Forelimb muscle (tissue), 1 donor: ENCODE data around the gene PDK2. TPM values are rescaled to one million over a fixed set of nuclear protein-coding genes. Genes with fewer than 3 reads are reported as not detected.

ENCODE experiments used
- DNase-seq: peaks from one replicate; pipeline ENCODE4 v3.0.0-alpha.2; 2013; ENCODE audit warnings: low read depth
- polyA plus RNA-seq: library from polyadenylated mRNA; unstranded; fragments of 120-200 nt; gene quantifications from one replicate; pipeline ENCODE4 v1.2.1, GENCODE V29; 2013; ENCODE audit not compliant: insufficient read length

PDK2 gene
- polyA plus RNA-seq, 1 donor: 65.3 TPM

DNA sequence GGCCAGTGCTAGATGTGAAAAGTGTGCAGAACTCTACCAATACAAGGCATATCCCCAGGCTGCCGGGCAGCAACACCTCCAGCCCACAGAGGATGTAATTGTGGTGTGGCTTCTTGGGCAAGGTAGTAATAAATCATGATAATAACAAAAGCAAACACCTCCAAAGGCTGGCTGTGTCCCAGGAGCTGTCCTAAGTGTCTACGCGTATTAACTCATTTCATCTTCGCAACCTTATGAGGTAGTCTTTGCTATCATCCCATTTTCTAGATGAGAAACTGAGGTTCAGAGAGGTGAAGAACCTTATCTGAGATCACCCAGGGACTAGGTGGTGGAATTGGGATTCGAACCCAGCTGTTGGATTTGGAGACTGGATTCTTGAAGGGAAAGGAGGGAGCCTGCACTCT, 5.3 kb downstream of the PDK2 start:
- no peak for DNase-seq

DNA sequence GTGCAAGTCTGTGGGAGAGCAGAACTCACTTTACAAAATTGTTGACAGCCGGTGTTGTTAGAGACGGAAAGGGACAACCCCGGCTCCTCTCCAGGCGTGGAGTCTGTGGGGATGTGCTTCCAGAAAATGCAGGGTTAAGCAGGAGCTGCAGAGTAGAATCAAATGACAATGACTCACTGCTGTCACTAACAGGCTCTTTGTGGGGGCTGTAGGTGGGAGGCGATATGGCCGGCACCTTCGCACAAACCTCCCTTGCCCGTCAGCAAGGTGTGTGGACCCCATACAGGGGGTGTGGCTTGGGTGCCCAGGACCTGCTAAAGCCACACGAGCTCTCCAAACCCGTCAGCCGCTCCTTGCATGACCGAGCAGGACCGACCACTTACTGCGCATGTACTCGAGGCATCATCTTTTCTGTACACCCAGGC, 5.8 kb downstream of the PDK2 start:
- no peak for DNase-seq

DNA sequence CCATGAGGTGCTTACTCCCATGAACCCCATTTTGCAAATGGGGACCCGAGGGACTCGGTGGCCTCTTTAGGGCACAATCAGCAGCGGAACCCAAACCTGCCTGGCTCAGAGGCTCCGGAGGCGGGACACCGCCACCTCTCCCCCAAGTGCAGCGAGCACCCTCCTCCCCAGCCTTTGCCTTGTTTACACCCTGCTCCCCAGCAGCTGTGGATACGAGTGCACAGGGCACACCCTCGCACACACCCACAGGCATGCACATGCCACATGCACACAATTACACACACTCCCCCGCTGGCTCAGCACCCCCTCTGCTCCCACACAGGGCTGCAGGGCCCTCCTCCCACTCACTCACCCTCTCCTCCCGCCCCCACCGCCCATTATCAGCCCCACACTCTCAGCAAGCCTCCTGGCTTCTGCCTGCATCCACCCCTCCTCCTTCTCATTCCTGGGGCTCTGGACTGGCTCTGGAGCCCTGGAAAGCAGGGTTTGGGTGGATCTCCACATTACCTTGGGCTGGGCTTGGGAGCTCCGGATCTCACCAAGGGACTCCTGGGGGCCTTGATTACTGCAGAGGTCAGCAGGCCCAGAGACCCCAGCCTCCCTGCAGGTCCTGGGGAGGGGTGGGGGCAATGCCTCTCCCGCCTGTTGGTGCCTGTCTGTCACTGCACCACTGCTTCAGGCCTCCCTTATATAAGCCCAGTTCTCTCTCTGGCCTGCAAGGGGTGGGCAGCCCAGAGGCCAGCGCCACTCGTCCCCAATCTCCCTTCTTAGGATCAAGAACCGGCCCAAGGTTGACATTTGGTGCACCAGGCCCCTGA, 6.4 kb downstream of the PDK2 start:
- DNase-seq: no peak

GRCh38 chr17:50102164-50102991, 7.2 kb downstream of the PDK2 start:
- no peak for DNase-seq

DNA sequence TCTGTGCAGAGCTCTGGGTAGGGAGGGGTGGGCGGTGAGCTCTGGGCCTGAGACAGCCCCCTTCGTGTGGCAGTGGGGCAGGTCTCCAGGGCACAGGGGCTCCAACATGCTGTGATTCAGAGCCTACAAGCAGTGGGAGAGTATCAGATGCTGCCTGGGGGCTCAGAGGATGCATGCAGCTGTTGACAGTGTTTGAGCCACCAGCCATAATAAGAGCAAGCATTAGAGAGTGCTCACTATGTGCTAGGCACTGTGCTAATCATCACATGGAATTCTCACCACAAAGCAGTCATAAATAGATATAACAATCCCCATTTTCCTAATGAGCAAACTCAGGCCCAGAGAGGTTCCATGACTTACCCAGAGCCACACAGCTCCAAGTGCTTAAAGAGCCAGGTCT, 8.1 kb downstream of the PDK2 start:
- DNase-seq: no peak

DNA sequence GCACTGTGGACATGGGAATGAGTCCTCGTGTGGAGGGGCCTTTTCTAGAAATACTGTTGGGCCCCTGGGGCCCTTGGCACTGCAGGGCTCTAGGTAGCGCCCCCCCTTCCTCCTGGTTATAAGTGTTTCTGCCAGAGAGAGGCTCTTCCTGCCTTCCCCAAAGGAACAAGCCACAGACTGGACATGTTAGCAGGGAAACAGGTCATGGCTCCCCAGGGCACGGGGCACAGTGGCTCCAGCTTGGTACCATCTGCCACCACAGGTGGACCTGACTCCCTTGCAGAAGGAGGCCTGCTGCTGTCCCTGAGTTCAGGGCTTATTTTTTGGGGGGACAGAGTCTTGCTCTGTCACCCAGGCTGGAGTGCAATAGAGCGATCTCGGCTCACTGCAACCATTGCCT, 8.8 kb downstream of the PDK2 start:
- no peak for DNase-seq

GRCh38 chr17:50105811-50106210, 10.7 kb downstream of the PDK2 start:
- no peak for DNase-seq

DNA sequence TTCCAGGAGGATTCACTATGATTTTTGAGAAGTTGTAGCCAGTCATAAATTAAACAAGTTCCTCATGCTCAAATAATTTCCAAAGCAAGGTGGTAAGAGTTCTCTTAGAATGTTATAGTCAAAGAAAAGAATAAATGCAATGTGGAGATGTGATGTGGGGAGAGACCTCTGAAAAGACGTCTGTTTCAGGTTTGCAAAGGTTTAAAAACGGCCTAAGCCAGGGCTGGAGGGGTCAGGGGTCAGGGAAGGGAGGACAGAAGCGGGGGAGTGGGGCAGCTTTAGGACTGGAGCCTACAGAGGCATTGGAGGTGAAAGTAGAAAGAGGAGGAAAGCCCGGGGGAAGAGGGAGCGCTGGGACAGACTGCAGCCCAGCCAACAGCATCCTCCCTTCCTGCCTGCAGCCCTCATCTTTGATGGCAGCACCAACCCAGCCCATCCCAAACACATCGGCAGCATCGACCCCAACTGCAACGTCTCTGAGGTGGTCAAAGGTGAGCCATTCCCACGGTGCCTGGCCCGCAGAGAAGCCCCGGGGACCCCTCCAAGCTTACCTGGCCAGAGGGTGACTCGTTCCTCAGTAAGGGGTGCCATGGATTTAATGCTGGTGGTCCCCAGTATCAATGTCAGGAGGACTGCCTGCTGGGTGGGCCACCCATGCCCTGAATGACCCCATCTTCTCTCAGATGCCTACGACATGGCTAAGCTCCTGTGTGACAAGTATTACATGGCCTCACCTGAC, 11.4 kb downstream of the PDK2 start:
- DNase-seq: no peak

- DNase-seq: no peak
Measured at GRCh38 chr17:50107790-50108414, 12.8 kb downstream of the PDK2 start.

DNA sequence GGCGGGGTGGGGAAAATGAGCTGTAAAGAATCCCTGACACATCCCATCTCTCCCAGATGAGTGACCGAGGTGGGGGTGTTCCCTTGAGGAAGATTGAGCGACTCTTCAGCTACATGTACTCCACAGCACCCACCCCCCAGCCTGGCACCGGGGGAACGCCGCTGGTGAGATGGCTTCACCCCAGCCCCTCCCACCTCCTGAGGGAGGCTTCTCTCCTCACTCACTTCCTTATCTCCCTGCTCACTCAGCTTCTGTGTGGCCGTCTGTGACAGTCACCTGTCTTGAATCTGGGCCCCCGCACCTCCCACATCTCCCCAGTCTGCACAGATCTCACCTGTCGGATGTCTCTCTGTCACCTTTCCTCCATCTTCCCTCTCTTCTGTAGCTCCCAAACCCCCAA, 13.4 kb downstream of the PDK2 start:
- DNase-seq: no peak

GRCh38 chr17:50109207-50109606, 14.1 kb downstream of the PDK2 start:
- no peak for DNase-seq

DNA sequence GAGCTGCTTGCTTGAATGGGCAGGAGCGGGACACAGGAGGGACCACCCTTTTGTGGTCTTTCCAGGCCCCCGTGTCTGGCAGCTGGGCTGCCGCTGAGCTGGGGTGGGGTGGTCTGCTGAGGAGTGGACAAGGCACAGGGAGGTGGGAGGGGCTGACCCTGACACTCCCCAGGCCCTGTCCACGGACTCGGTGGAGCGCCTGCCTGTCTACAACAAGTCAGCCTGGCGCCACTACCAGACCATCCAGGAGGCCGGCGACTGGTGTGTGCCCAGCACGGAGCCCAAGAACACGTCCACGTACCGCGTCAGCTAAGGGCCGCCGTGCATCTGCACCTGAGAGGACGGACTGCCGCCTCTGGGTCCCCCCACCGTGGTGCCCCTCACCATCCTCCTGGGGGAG, 14.6 kb downstream of the PDK2 start:
- DNase-seq: no peak

GRCh38 chr17:50110591-50111349, 15.6 kb downstream of the PDK2 start:
- no peak for DNase-seq

- no peak for DNase-seq
Measured at GRCh38 chr17:50111673-50112655, 16.8 kb downstream of the PDK2 start.

- DNase-seq: no peak
Measured at GRCh38 chr17:50112694-50113093, 17.5 kb downstream of the PDK2 start.

DNA sequence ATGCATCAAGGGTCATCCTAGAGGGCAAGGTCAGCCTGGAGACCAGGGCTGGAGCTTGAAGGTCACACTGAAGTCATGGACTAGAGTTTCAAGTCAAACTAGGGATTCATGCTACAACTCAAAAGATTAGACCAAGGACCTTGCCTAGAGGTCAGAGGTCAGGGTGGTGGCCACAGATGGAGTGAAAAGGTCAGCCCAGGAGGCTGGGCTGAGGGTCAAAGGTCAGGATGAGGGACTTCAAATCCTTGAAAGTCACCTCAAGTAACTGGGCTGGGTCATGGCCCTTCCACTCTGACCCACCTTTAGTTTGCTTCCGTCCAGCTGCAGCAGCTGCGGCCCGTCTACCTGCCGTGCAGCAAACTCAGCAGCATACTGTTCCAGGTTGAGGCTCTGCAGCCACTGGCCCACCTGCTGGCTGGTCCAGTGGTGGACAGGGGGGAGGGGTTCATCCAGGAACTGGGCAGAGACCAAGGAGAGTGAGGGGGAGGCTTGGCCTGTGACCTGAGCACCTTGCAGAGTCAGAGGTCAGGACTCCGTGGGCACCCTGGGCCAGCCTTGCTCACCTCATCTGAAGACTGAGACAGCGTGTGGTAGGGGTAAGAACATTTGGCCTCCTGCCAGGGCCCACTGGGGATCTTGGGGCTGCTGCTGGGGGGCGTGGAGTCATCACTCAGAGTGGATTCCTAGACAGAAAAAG, 18.6 kb downstream of the PDK2 start:
- no peak for DNase-seq

DNA sequence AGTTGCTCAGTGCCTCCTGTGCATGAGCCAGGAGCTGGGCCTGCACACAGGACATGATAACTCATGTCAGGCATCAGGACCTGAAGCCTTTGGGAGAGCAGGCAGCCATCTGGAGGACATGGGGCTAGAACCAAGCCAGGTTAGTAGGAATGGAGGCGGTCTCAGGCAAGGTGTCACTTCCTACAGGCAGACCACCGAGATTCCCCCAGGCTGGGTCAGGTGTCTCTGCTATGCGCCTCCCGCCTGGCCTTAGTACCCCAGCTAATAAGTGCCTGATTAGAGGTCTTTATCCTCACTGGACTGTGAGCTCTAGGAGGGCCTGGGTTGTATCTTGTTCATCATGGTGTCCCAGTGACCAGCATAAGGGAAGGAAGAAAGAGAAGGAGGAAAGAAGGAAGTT, 19.2 kb downstream of the PDK2 start:
- no peak for DNase-seq

DNA sequence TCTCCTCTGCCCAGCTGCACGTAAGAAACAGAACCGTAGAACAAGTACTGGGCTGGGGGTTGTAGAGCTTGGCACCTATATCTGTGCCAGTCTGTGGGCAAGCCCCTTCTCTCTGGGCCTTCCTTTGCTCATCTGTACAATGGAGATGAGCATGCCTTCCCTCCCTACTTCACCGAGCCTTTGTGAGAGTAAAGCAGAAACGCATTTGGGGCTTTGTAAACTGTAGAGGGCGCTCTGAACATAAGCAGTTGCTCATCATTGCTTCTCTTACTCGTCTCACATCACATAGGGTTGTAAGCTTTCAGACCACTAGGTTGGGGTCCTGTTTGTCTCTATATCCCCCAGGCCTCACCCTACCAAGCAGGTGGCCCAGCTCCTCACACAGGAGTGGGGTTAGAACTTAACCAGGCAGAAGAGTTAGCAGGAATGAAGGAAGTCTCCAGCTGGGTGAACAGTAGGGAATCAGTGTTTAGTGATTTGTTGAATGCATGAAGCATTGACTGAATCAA, 19.8 kb downstream of the PDK2 start:
- DNase-seq: peak; percentile 32

GRCh38 chr17:50115756-50116155, 20.6 kb downstream of the PDK2 start:
- no peak for DNase-seq
